Cardiac fibroblast (primary cell): Measurements from ENCODE around the gene EFTUD2.
A peak's percentile ranks its signal among the peaks of the same experiment; 100 is the strongest.

Experiments
- DNase-seq, 2 donors: peaks; one replicate each; pipeline versions ENCODE4 v3.0.0 to v3.0.0-alpha.2; 2010; ENCODE audit warnings: low read depth in 2 of 2
- H3K4me3 ChIP-seq, 2 donors: replicated peaks in 1 of 2; 1 replicate in 1 of 2; 2 replicates in 1 of 2; pipeline ENCODE4 v1.5.1; 2011; ENCODE audit warnings: low read depth in 2 of 2, low read length in 2 of 2, mild to moderate bottlenecking in 2 of 2, moderate library complexity in 1 of 2
- TF ChIP-seq, protein P1 (sequence below): IDR thresholded peaks from one replicate; pipeline ENCODE4 v1.5.1; 2011; ENCODE audit warnings: low read depth, mild to moderate bottlenecking, low read length, inconsistent platforms

EFTUD2 gene

GRCh38 chr17:44906763-44907728, 7.8 kb upstream of the EFTUD2 start:
- DNase-seq = peak in 1 of 2 donors; percentile 24
- no peak overlapping the region for H3K4me3 ChIP-seq
- TF ChIP-seq, protein P1, sequence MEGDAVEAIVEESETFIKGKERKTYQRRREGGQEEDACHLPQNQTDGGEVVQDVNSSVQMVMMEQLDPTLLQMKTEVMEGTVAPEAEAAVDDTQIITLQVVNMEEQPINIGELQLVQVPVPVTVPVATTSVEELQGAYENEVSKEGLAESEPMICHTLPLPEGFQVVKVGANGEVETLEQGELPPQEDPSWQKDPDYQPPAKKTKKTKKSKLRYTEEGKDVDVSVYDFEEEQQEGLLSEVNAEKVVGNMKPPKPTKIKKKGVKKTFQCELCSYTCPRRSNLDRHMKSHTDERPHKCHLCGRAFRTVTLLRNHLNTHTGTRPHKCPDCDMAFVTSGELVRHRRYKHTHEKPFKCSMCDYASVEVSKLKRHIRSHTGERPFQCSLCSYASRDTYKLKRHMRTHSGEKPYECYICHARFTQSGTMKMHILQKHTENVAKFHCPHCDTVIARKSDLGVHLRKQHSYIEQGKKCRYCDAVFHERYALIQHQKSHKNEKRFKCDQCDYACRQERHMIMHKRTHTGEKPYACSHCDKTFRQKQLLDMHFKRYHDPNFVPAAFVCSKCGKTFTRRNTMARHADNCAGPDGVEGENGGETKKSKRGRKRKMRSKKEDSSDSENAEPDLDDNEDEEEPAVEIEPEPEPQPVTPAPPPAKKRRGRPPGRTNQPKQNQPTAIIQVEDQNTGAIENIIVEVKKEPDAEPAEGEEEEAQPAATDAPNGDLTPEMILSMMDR = no peak

GRCh38 chr17:44906010-44906646, 6.9 kb upstream of the EFTUD2 start:
- H3K4me3 ChIP-seq = no peak overlapping the region
- TF ChIP-seq, protein P1 = no peak
- DNase-seq = peak; percentile 89 to 95

GRCh38 chr17:44905006-44906000, 6.1 kb upstream of the EFTUD2 start:
- TF ChIP-seq, protein P1 = no peak
- no peak overlapping the region for H3K4me3 ChIP-seq
- no peak for DNase-seq

- H3K4me3 ChIP-seq = no peak overlapping the region
- TF ChIP-seq, protein P1 = no peak
- no peak for DNase-seq
These were observed 5.0 kb upstream of the EFTUD2 start for GRCh38 chr17:44904001-44904984.

DNA sequence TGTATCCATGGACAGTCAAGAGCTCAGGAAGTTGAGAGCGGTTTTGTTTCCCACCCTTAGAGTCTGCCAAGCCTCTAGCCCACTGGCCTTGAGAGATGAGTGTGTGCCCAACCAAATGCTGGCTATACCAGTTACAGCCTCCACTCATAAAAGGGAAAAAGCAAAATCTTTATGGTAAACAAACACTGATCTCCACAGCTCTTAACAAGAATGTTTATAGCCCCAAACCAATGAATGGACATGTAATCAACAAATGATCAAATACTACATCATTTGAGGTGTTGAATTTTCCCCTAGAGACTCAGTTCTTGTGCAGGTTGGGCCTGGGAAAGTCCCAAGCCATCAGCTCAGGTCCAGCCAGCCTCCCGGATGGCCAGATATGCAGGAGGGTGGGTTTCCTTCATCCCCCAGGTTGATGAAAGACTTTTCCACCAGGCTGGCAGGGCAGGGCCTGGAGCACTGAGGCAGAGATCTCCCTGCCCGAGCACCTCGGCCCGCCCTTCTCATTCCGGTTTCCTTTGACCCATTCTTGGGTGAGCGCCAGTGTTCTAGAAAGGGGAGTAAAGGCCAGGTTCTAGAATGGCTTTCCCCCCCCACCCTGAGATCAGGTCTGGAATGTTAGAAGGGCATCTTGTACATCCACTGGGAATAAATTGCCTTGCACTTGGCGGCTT, 3.9 kb upstream of the EFTUD2 start:
- no peak for DNase-seq
- TF ChIP-seq, protein P1 = no peak
- H3K4me3 ChIP-seq = no peak overlapping the region
